ENCODE data around the gene LPP.

- TF ChIP-seq CTCF (optimal IDR thresholded peaks at IDR 0.05 in 1 of 3, IDR thresholded peaks at IDR 0.05 in 1 of 3, conservative IDR thresholded peaks at IDR 0.05 in 1 of 3; ENCODE audit: extremely low read depth in 1 of 3, insufficient read depth in 2 of 3, low read length in 3 of 3) (no peak), EZH2 (IDR thresholded peaks at IDR 0.05; ENCODE audit: low read length) (no peak)
Observed at GRCh38 chr3:188720636-188721035, 566.7 kb downstream of the LPP start.

Measured in keratinocyte (primary cell).